Prostate gland (tissue), 2 donors: ENCODE results near the gene MIF. TPM values are rescaled to one million over a fixed set of nuclear protein-coding genes. Genes with fewer than 3 reads are reported as not detected.
A peak's percentile ranks its signal among the peaks of the same experiment; 100 is the strongest.

ENCODE experiments used
- DNase-seq: peaks from one replicate; pipeline ENCODE4 v3.0.0-alpha.2; 2019; ENCODE audit warnings: low spot score
- H3K27ac ChIP-seq, 2 donors: fragments of 200-600 bp; sonication (generic); 2 replicates each; pipeline ENCODE4 v1.5.1; 2017 to 2019
- H3K27me3 ChIP-seq: fragments of 200-600 bp; sonication (generic); replicated peaks from 2 replicates; pipeline ENCODE4 v1.5.1; 2019; ENCODE audit not compliant: insufficient read depth
- H3K36me3 ChIP-seq, 2 donors: fragments of 200-600 bp; sonication (generic); 1 replicate in 1 of 2; 2 replicates in 1 of 2; pipeline versions ENCODE4 v1.5.1 to v1.8.1; 2017 to 2019
- H3K4me1 ChIP-seq: fragments of 200-600 bp; sonication (generic); replicated peaks from 2 replicates; pipeline ENCODE4 v1.5.1; 2019
- H3K4me3 ChIP-seq, 2 donors: fragments of 200-600 bp; sonication (generic); 2 replicates each; pipeline ENCODE4 v1.5.1; 2017 to 2019
- H3K9me3 ChIP-seq: fragments of 200-600 bp; sonication (generic); 2 replicates; pipeline ENCODE4 v1.5.1; 2017
- CTCF ChIP-seq, 4 experiments: fragments of 200-600 bp in 2 of 4; fragments of 450-650 bp in 2 of 4; sonication (generic) in 2 of 4; IDR thresholded peaks; 1 replicate in 3 of 4; 2 replicates in 1 of 4; pipeline ENCODE4 v1.5.1; 2016 to 2019; ENCODE audit warnings: antibody characterized with exemption in 4 of 4, mild to moderate bottlenecking in 2 of 4, moderate library complexity in 2 of 4
- POLR2A ChIP-seq: fragments of 450-650 bp; IDR thresholded peaks from one replicate; pipeline ENCODE4 v1.6.1; 2016; ENCODE audit warnings: antibody characterized with exemption, mild to moderate bottlenecking
- POLR2AphosphoS5 ChIP-seq: sonication (generic); formaldehyde crosslinking; IDR thresholded peaks from one replicate; pipeline ENCODE4 v1.6.1; 2017; ENCODE audit warnings: antibody characterized with exemption
- WGBS: methylation state at CpG from one replicate; pipeline ENCODE4 v1.1.5; 2018; 5-methylcytosine and 5-hydroxymethylcytosine counted together
- intact Hi-C: fragments of 100-400 bp; cut with DNase I; formaldehyde crosslinking; loops from one replicate; pipeline ENCODE4 v1.14.2; 2022
- total RNA-seq, 2 donors: library from RNA; depleted of rRNA; stranded (reverse); fragments of >200 nt; gene quantifications; one replicate each; pipeline ENCODE4 v1.1.0, GENCODE V29; 2016

Gene MIF
- total RNA-seq, 2 donors from 2014 or later: 501 to 587 TPM

- DNase-seq: no peak
- TF ChIP-seq CTCF (IDR thresholded peaks at IDR 0.05) (no peak), POLR2AphosphoS5 (no peak), POLR2A (no peak)
- no peak overlapping the region for H3K27ac ChIP-seq
- no peak overlapping the region for H3K4me3 ChIP-seq
- H3K36me3 ChIP-seq: no peaks in the 10 kb centered on the region
- no peaks in the 10 kb centered on the region for H3K4me1 ChIP-seq
- H3K9me3 ChIP-seq: no peaks in the 10 kb centered on the region
- H3K27me3 ChIP-seq: no peaks in the 10 kb centered on the region
- 74% methylated on average over 17 of the region's 20 CpGs for WGBS
- intact Hi-C loops: no loop called here
These were observed 11.8 kb upstream of the MIF start for GRCh38 chr22:23882370-23882769.

- Histone ChIP-seq H3K36me3 (no peaks in the 10 kb centered on the region), H3K4me3 (no peak overlapping the region), H3K27ac (no peak overlapping the region), H3K4me1 (no peaks in the 10 kb centered on the region), H3K27me3 (no peaks in the 10 kb centered on the region), H3K9me3 (no peaks in the 10 kb centered on the region)
- intact Hi-C loops: no loop called here
- no peak for TF ChIP-seq POLR2A
- no peak for TF ChIP-seq POLR2AphosphoS5
- TF ChIP-seq CTCF (IDR thresholded peaks at IDR 0.05): no peak
- no peak for DNase-seq
- 95% methylated on average over 9 of the region's 9 CpGs for WGBS
These were observed 10.5 kb upstream of the MIF start for GRCh38 chr22:23883658-23884057.

DNA sequence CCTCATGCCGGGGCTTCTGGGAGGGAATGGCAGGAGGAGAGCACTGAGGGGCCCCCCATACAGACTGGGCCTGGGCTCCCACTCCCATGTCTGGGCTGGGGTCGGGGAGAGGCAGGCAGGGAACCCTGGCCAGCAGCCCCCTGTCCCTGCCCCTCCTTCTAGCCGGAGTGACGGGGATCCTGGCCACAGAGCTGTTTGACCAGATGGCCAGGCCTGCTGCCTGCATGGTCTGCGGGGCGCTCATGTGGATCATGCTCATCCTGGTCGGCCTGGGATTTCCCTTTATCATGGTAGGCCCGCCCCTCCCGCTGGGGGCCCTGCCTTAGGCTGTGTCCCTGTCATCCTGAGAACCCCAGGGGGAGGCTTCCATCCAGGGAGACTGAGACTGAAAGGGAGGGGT, 10.0 kb upstream of the MIF start:
- no peaks in the 10 kb centered on the region for H3K4me1 ChIP-seq
- no peaks in the 10 kb centered on the region for H3K27me3 ChIP-seq
- WGBS: 93% methylated on average over 9 of the region's 9 CpGs
- intact Hi-C loops: no loop called here
- H3K27ac ChIP-seq: no peak overlapping the region
- H3K36me3 ChIP-seq: no peaks in the 10 kb centered on the region
- no peaks in the 10 kb centered on the region for H3K9me3 ChIP-seq
- no peak overlapping the region for H3K4me3 ChIP-seq
- no peak for TF ChIP-seq POLR2AphosphoS5
- no peak for TF ChIP-seq CTCF (IDR thresholded peaks at IDR 0.05)
- TF ChIP-seq POLR2A: no peak
- DNase-seq: no peak

DNA sequence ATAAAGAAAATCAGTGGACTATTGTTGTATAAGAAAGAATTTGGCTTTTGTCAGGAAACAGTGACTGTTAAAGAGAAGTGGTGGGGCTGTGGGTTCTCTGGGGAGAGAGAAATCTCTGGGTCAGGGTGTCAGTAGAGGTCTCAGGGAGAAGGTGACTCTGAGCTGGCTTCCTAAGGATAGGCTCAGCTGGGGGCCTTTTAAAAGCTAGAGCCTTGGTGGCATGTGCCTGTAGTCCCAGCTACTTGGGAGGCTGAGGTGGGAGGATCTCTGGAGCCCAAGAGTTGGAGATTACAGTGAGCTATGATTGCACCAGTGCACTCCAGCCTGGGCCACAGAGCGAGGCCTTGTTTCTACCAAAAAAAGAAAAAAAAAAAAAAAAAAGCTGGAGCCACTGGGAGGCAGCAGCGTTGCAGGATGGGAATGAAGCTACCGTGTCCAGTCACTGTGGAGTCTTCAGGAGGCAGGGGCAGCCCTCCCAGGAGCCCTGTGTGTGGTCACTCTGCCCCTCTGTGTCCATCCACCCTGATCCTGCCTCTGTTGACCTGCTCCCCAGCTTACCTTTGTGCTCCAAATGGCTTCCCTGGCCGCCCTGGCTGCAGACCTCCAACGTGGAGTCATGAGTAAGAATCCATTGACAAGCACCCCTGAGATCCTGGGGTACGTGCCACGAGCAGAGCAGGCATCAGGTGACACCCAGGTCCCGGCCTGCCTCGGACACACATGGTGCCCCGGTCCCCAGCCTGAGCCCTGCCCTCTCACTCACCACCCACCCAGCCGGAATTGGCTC, 5.4 kb upstream of the MIF start:
- H3K4me3 ChIP-seq: no peak overlapping the region
- no peaks in the 10 kb centered on the region for H3K36me3 ChIP-seq
- intact Hi-C loops: no loop called here
- peak overlapping the region in 1 of 2 donors; percentile 33 for H3K27ac ChIP-seq
- no peaks in the 10 kb centered on the region for H3K9me3 ChIP-seq
- no peaks in the 10 kb centered on the region for H3K27me3 ChIP-seq
- no peak for DNase-seq
- H3K4me1 ChIP-seq: no peaks in the 10 kb centered on the region
- TF ChIP-seq POLR2A (no peak), POLR2AphosphoS5 (no peak), CTCF (IDR thresholded peaks at IDR 0.05) (no peak)
- 64% methylated on average over 11 of the region's 11 CpGs for WGBS

DNA sequence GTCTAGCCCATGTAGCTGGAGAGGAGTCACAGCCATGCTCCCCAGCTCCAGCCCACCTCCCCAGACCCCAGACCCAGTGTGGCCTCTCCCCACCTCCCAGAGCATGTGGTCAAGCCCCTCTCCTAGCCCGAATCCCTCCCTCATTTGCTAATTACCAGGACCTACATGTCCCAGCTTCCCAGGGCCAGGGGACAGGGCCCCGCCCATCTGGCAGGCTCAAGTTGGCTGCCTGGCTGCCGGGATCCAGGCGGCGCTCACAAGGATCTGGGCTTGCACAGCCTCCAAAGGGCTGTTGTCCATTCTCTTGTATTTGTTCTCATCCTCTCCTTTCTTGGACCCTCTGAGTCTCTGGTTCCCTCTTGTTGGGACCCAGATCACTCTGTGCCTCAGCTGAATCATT, 4.6 kb upstream of the MIF start:
- Histone ChIP-seq H3K27me3 (no peaks in the 10 kb centered on the region), H3K4me1 (no peaks in the 10 kb centered on the region), H3K4me3 (no peak overlapping the region), H3K27ac (no peak overlapping the region), H3K9me3 (no peaks in the 10 kb centered on the region), H3K36me3 (no peaks in the 10 kb centered on the region)
- no peak for TF ChIP-seq POLR2A
- no peak for TF ChIP-seq POLR2AphosphoS5
- no peak for TF ChIP-seq CTCF (IDR thresholded peaks at IDR 0.05)
- WGBS: 59% methylated on average over 5 of the region's 5 CpGs
- DNase-seq: no peak
- intact Hi-C loops: no loop called here
